Testis (tissue), 2 donors: ENCODE data around the gene FAM240A.

Experiments
- POLR2A ChIP-seq: fragments of 450-650 bp; IDR thresholded peaks from one replicate; pipeline ENCODE4 v1.6.1; 2017; ENCODE audit warnings: antibody characterized with exemption, mild to moderate bottlenecking, moderate library complexity
- TF ChIP-seq, protein P1 (sequence below), 3 experiments: fragments of 450-650 bp in 2 of 3; fragments of 200-600 bp in 1 of 3; sonication (generic) in 1 of 3; IDR thresholded peaks; one replicate each; pipeline ENCODE4 v1.5.1; 2016 to 2019; ENCODE audit warnings: antibody characterized with exemption in 3 of 3, mild to moderate bottlenecking in 2 of 3, moderate library complexity in 1 of 3

DNA sequence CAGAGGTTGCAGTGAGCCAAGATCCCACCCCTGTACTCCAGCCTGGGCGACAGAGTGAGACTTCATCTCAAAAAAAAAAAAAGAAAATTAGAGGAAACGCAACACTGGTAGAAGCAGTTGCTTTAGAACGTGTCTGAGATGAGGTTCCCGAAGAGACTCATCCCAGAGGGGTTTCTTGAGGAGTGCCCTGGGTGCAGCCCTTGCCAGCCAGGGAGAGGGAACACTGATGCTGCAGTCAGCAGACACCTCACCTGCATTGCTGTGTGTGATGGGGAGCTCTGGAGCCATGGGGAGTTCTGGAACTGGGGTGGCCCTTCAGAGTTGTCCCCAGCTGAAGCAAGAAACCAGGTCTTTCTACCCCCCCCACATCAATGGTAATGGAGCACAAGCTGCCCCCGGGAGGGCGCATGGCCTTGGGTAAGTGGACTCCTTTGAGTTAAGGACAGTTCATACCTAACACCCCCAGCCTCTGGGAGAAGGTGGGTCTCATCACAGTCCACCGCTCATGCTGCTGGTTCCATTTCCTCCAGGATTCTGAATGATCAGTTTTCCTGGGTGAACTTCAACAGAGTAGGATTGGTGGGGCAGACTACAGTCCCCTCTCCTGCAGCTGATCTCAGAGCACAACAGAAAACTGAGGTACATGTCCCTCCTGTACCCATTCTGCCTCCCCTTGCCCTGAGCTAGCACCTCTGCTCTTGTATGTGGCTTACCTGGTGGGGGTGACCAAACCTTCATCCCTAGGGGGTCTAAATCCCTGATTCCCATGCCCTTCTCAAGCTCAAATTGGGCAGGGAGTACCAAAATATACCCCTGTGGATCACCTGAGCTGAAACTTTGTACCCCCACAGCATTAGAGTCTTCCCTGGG is 27.5 kb upstream of the FAM240A start:
- TF ChIP-seq, protein P1, sequence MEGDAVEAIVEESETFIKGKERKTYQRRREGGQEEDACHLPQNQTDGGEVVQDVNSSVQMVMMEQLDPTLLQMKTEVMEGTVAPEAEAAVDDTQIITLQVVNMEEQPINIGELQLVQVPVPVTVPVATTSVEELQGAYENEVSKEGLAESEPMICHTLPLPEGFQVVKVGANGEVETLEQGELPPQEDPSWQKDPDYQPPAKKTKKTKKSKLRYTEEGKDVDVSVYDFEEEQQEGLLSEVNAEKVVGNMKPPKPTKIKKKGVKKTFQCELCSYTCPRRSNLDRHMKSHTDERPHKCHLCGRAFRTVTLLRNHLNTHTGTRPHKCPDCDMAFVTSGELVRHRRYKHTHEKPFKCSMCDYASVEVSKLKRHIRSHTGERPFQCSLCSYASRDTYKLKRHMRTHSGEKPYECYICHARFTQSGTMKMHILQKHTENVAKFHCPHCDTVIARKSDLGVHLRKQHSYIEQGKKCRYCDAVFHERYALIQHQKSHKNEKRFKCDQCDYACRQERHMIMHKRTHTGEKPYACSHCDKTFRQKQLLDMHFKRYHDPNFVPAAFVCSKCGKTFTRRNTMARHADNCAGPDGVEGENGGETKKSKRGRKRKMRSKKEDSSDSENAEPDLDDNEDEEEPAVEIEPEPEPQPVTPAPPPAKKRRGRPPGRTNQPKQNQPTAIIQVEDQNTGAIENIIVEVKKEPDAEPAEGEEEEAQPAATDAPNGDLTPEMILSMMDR (IDR thresholded peaks at IDR 0.05) = no peak
- no peak for TF ChIP-seq POLR2A
